ENCODE measurements around the gene SAYSD1.

SAYSD1 gene

DNA sequence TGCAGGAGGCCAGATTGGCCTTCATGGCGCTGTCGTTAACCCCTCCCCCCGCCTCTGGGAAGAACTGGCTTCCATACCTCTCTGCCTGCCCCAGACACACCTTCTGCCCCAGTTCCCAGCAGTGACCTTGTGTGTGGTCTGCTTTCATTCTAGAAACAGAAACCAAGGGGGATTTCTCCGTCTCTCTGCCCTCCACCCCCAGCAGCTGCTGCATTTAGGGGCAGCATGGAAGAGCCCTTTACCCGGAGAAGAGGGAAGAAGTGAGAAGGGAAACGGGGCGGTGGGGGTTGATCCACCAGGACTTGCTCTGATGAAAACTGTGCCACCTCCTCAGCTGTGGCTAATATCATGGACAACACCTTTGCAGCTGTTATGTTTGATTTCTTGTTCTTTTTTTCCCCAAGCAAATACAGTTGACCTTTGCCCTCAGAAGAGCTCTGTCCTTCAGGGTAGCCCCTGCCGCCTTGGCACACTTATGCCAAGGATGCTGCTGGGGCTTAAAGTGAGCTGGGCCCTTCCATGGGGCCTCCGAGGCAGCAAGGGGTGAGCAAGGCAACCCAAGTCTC lies 60.3 kb downstream of the SAYSD1 start:
- TF ChIP-seq, protein P1, sequence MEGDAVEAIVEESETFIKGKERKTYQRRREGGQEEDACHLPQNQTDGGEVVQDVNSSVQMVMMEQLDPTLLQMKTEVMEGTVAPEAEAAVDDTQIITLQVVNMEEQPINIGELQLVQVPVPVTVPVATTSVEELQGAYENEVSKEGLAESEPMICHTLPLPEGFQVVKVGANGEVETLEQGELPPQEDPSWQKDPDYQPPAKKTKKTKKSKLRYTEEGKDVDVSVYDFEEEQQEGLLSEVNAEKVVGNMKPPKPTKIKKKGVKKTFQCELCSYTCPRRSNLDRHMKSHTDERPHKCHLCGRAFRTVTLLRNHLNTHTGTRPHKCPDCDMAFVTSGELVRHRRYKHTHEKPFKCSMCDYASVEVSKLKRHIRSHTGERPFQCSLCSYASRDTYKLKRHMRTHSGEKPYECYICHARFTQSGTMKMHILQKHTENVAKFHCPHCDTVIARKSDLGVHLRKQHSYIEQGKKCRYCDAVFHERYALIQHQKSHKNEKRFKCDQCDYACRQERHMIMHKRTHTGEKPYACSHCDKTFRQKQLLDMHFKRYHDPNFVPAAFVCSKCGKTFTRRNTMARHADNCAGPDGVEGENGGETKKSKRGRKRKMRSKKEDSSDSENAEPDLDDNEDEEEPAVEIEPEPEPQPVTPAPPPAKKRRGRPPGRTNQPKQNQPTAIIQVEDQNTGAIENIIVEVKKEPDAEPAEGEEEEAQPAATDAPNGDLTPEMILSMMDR (conservative IDR thresholded peaks at IDR 0.05; ENCODE audit: low read depth, low read length), result no peak
- H3K4me3 ChIP-seq (ENCODE audit: low read depth, low read length), result no peak overlapping the region
- no peak for DNase-seq (ENCODE audit: low read depth)

Data from choroid plexus epithelial cell (primary cell).